Tibial nerve (tissue), 4 donors: Measurements from ENCODE around the gene KIZ. TPM values are rescaled to one million over a fixed set of nuclear protein-coding genes. Genes with fewer than 3 reads are reported as not detected.
A peak's percentile ranks its signal among the peaks of the same experiment; 100 is the strongest.

Experiments used
- DNase-seq, 2 donors: peaks; one replicate each; pipeline ENCODE4 v3.0.0-alpha.2; 2019; ENCODE audit warnings: low spot score in 2 of 2
- H3K27ac ChIP-seq, 4 donors: fragments of 200-600 bp; sonication (generic) in 3 of 4; one replicate each; pipeline ENCODE4 v1.5.1; 2017 to 2019; ENCODE audit warnings: mild to moderate bottlenecking in 1 of 4
- H3K27me3 ChIP-seq, 2 donors: fragments of 200-600 bp; sonication (generic) in 1 of 2; one replicate each; pipeline versions ENCODE4 v1.5.1 to v1.6.0; 2017 to 2019
- H3K36me3 ChIP-seq, 3 donors: fragments of 200-600 bp; sonication (generic); one replicate each; pipeline ENCODE4 v1.5.1; 2018 to 2019
- H3K4me1 ChIP-seq, 4 donors: fragments of 200-600 bp; sonication (generic) in 3 of 4; one replicate each; pipeline ENCODE4 v1.5.1; 2017 to 2019
- H3K4me3 ChIP-seq, 4 donors: fragments of 200-600 bp; sonication (generic) in 3 of 4; one replicate each; pipeline ENCODE4 v1.5.1; 2017 to 2019; ENCODE audit warnings: mild to moderate bottlenecking in 1 of 4, moderate library complexity in 1 of 4
- H3K9me3 ChIP-seq, 4 donors: fragments of 200-600 bp; sonication (generic) in 3 of 4; one replicate each; pipeline ENCODE4 v1.5.1; 2017 to 2019
- EP300 ChIP-seq, 2 donors: sonication (generic); formaldehyde crosslinking; IDR thresholded peaks; one replicate each; pipeline ENCODE4 v1.6.1; 2017; ENCODE audit warnings: antibody characterized with exemption in 2 of 2, mild to moderate bottlenecking in 1 of 2
- POLR2A ChIP-seq, 2 donors: fragments of 450-650 bp; IDR thresholded peaks; one replicate each; pipeline ENCODE4 v1.6.1; 2017; ENCODE audit warnings: antibody characterized with exemption in 2 of 2, mild to moderate bottlenecking in 2 of 2, moderate library complexity in 2 of 2
- WGBS, 2 donors: methylation state at CpG; one replicate each; pipeline ENCODE4 v1.1.5; 2018; 5-methylcytosine and 5-hydroxymethylcytosine counted together
- total RNA-seq, 4 donors: library from RNA; depleted of rRNA; stranded (reverse); fragments of >200 nt; gene quantifications; one replicate each; pipeline ENCODE4 v1.1.0, GENCODE V29; 2016
- TF ChIP-seq, protein P1 (sequence below), 5 experiments: fragments of 200-600 bp in 3 of 5; fragments of 450-650 bp in 2 of 5; sonication (generic) in 3 of 5; IDR thresholded peaks; one replicate each; pipeline ENCODE4 v1.5.1; 2016 to 2019; ENCODE audit warnings: antibody characterized with exemption in 5 of 5, mild to moderate bottlenecking in 3 of 5, moderate library complexity in 2 of 5

The KIZ gene
- total RNA-seq, 4 donors from 2014 or later = 19.8 to 58.6 (median 54.9) TPM

DNA sequence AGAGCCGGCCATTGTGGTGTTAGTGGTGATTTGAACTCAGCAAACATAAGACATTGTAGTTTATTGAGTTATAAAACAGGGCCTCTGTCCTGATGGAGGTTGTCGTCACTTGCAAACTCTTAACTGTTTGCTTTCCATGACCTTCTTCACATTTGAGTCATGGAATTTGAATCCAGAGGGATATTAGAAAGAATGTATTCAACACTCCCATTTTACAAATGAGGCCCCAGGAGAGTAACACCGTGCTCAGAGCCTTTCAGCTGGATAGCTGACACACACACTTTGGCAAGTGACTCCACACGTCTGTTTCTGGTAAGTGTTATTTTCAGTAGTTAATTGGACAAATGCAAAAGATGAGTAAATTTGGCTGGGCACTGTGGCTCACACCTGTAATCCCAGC, 104.8 kb downstream of the KIZ start:
- H3K36me3 ChIP-seq = peaks cover 0 to 65% (median 3%) of the 10 kb centered on the region in 3 donors
- no peak overlapping the region for H3K27ac ChIP-seq
- no peak overlapping the region for H3K4me3 ChIP-seq
- H3K27me3 ChIP-seq = no peaks in the 10 kb centered on the region
- DNase-seq = no peak
- 31 to 46% methylated on average over 4 of the region's 4 CpGs for WGBS, 2 donors
- no peaks in the 10 kb centered on the region for H3K9me3 ChIP-seq
- peaks cover 0 to 3% (median under 1%) of the 10 kb centered on the region in 4 donors for H3K4me1 ChIP-seq
- TF ChIP-seq EP300 (IDR thresholded peaks at IDR 0.05) = no peak
- TF ChIP-seq, protein P1, sequence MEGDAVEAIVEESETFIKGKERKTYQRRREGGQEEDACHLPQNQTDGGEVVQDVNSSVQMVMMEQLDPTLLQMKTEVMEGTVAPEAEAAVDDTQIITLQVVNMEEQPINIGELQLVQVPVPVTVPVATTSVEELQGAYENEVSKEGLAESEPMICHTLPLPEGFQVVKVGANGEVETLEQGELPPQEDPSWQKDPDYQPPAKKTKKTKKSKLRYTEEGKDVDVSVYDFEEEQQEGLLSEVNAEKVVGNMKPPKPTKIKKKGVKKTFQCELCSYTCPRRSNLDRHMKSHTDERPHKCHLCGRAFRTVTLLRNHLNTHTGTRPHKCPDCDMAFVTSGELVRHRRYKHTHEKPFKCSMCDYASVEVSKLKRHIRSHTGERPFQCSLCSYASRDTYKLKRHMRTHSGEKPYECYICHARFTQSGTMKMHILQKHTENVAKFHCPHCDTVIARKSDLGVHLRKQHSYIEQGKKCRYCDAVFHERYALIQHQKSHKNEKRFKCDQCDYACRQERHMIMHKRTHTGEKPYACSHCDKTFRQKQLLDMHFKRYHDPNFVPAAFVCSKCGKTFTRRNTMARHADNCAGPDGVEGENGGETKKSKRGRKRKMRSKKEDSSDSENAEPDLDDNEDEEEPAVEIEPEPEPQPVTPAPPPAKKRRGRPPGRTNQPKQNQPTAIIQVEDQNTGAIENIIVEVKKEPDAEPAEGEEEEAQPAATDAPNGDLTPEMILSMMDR (IDR thresholded peaks at IDR 0.05) = no peak
- TF ChIP-seq POLR2A (IDR thresholded peaks at IDR 0.05) = no peak

DNA sequence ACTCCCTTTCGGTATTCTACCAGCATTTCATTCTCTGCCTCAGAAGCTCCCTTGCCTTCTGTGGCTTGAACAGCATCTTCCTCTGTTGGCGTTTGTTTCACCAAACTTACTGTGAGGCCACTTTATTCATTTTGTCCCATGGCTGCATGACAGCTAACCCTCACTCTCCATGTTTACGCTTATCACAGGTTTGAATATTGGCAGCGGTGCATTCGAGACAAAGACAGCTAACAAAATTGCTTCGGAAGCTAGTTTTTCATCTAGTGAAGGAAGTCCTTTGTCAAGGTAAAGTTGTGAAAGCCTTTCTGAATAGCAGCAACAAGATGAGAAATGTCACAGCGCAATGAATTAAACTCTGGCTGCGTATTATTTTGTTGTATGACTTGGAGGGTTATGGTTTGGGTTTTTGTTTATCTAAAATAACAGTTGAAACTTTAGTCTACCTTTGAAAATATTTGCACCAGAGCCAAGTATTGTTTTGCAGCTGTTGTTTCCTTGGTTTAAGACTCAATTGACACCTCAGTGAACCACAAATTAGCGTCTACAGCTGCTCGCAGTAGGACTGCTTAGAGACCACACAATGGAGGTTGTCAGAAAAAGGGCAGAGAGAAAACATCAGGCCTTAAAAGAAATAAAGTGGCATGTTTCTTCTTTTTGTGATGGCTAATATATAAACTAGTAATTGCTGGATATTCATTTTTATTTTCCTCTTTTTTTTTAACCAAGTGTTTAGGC, 106.8 kb downstream of the KIZ start:
- Histone ChIP-seq H3K27ac (no peak overlapping the region), H3K36me3 (peaks cover 0 to 55% (median 3%) of the 10 kb centered on the region in 3 donors), H3K27me3 (no peaks in the 10 kb centered on the region), H3K4me1 (peaks cover 0 to 12% (median 5%) of the 10 kb centered on the region in 4 donors), H3K4me3 (no peak overlapping the region), H3K9me3 (no peaks in the 10 kb centered on the region)
- DNase-seq = no peak
- 74 to 75% methylated on average over 10 of the region's 10 CpGs for whole genome bisulfite sequencing, 2 donors
- TF ChIP-seq POLR2A (IDR thresholded peaks at IDR 0.05) = no peak
- TF ChIP-seq EP300 (IDR thresholded peaks at IDR 0.05) = no peak
- TF ChIP-seq, protein P1 (IDR thresholded peaks at IDR 0.05) = no peak

DNA sequence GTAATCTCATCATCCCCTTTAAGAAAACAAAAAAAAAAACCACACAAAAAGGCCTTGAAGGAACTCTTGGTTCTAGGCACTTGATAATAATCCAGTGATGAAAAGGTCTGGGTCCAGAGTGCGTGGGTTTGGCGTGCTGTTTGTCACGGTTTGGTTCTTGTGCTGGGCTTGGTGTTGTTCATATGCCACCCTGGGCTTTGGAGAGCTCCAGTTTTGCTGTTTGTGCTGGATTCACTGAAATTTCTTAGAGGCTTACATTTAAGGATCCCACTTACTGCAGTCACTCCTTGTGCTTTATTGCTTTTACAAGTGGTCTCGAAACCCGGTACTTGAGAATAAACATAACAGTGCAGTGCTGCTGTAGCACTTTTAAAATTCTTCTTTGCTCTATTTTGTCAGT, 108.4 kb downstream of the KIZ start:
- H3K4me3 ChIP-seq = no peak overlapping the region
- H3K27ac ChIP-seq = peak overlapping the region in 1 of 4 donors; percentile 28
- TF ChIP-seq, protein P1 (IDR thresholded peaks at IDR 0.05) = no peak
- no peak for TF ChIP-seq POLR2A (IDR thresholded peaks at IDR 0.05)
- TF ChIP-seq EP300 (IDR thresholded peaks at IDR 0.05) = no peak
- no peaks in the 10 kb centered on the region for H3K9me3 ChIP-seq
- H3K36me3 ChIP-seq = peaks cover 0 to 54% (median under 1%) of the 10 kb centered on the region in 3 donors
- 79 to 85% methylated on average over 5 of the region's 5 CpGs for WGBS, 2 donors
- H3K4me1 ChIP-seq = peaks cover 0 to 12% (median 5%) of the 10 kb centered on the region in 4 donors
- DNase-seq = no peak
- H3K27me3 ChIP-seq = no peaks in the 10 kb centered on the region

DNA sequence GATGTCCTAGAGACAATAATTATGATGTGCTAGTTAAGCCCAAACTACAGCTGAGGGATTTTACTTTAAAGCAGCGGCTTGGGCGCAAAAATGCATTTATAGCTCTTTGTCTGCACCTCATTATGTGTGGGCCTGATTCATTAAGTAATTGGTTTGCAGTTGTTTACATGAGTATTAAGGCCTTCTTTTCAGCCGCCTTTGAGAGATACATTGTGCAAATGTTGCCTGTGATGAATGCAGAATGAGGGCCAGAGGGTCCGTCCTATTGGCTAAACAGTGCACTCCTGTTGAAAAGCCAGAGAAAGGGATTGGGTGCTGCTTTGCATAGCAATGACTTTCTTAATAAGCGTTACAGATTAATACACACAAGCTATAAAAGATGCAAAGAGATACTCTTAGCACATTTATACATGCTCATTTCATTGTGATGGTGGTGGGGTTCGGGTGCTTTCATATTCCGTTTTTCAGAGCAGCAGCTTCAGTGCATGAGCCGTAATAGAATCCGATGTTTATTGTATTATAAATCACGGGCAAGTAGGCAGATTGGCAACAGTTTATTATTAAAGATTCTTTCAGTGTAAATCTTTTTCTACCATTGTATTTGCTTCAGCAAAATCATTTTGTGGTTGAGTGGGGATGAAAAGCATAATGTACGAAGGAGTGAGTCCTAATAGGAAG, 109.1 kb downstream of the KIZ start:
- no peaks in the 10 kb centered on the region for H3K9me3 ChIP-seq
- no peaks in the 10 kb centered on the region for H3K27me3 ChIP-seq
- peaks cover 0 to 12% (median 5%) of the 10 kb centered on the region in 4 donors for H3K4me1 ChIP-seq
- peaks cover 0 to 47% (median 0%) of the 10 kb centered on the region in 3 donors for H3K36me3 ChIP-seq
- no peak overlapping the region for H3K4me3 ChIP-seq
- TF ChIP-seq POLR2A (IDR thresholded peaks at IDR 0.05) (no peak), EP300 (IDR thresholded peaks at IDR 0.05) (no peak)
- TF ChIP-seq, protein P1 (IDR thresholded peaks at IDR 0.05) = no peak
- WGBS, 2 donors = 68 to 70% methylated on average over 11 of the region's 11 CpGs
- no peak for DNase-seq
- no peak overlapping the region for H3K27ac ChIP-seq
